Spleen (tissue), 7 donors: ENCODE measurements around the gene ZNF575.

ENCODE experiments used
- CTCF ChIP-seq, 11 experiments: fragments of 200-600 bp in 7 of 11; fragments of 450-650 bp in 4 of 11; sonication (generic) in 4 of 11; IDR thresholded peaks in 8 of 11; conservative IDR thresholded peaks in 3 of 11; 1 replicate in 7 of 11; 2 replicates in 4 of 11; pipeline versions ENCODE4 v1.4.0 to v1.8.0; 2016 to 2021; ENCODE audit warnings: antibody characterized with exemption in 11 of 11, inconsistent platforms in 4 of 11, mild to moderate bottlenecking in 1 of 11
- POLR2A ChIP-seq, 3 donors: fragments of 450-650 bp; IDR thresholded peaks; one replicate each; pipeline ENCODE4 v1.5.1; 2017; ENCODE audit warnings: antibody characterized with exemption in 3 of 3, mild to moderate bottlenecking in 1 of 3
- POLR2AphosphoS5 ChIP-seq, 3 donors: sonication (generic); formaldehyde crosslinking; IDR thresholded peaks; one replicate each; pipeline ENCODE4 v1.5.1; 2017; ENCODE audit warnings: antibody characterized with exemption in 3 of 3
- donor health status: DM: no; HTN: no; CAD: no; lungs with moderate emphysema.
- donor health status: DM: no; HTN: no; CAD: no.
- donor health status: DM: no; HTN: no; CAD: no.

GRCh38 chr19:43533546-43534304, 737 bp downstream of the ZNF575 start:
- TF ChIP-seq POLR2A (IDR thresholded peaks at IDR 0.05), result peak in 1 of 3 donors; percentile 35
- no peak for TF ChIP-seq CTCF (IDR thresholded peaks at IDR 0.05 in 8 of 11, conservative IDR thresholded peaks at IDR 0.05 in 3 of 11)
- peak; percentile 12 to 77 (median 59) for TF ChIP-seq POLR2AphosphoS5 (IDR thresholded peaks at IDR 0.05)
